ENCODE data around the gene DOCK2.
"Not testable (repeated sequence)": the region's sequence is repeated elsewhere in the genome, so short reads cannot be mapped to it uniquely, and the experiment has no call there.

Gene DOCK2

DNA sequence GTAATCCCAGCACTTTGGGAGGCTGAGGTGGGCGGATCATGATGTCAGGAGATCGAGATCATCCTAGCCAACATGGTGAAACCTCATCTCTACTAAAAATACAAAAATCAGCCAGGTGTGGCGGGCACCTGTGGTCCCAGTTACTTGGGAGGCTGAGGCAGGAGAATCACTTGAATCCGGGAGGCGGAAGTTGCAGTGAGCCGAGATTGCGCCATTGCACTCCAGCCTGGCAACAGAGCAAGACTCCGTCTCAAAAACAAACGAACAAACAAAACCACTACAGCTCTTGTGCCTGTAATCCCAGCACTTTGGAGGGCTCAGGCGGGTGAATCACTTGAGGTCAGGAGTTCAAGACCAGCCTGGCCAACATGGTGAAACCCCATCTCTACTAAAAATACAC, 457.3 kb downstream of the DOCK2 start:
- not testable (repeated sequence) for DNase-seq (ENCODE audit: low read depth in 2 of 2)

DNA sequence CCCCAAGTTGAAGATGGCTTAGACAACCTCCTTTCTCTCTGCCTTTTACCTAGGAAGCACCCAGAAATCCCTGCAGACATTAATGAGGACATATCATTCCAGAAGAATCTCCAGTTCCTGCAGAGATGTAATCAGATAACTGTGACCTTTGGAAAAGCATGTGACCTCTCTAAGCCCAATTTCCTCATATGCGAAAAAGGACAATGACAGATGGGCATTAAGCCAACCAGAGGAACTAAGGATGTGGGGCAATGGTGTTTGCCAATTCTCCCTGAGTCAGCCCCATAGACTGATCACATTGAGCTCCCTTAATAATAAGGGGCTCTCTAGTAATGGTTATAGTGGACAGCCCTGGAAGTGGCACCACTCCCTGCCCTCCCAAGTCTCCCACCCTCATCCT, 458.6 kb downstream of the DOCK2 start:
- no peak for DNase-seq (ENCODE audit: low read depth in 2 of 2)

DNA sequence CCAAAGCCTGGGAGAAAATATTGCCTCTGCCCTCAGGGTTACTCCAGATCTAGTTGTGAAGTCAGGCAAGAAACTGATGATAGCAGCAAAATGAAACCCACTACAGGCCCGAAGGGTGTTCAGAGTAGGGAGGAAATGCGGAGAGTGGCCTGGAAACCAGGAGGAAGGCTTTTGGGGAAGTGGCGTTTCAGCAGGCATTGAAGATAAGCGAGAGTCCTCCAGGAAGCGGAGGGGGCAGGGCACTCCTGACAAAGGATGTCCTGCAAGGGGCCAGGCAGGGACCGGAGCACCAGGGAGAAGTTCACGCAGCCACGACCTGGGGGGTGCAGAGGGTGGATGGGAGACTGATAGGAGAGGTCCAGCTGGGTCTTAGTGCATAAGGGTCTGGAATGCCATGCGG, 460.9 kb downstream of the DOCK2 start:
- DNase-seq (ENCODE audit: low read depth in 2 of 2), result no peak

DNA sequence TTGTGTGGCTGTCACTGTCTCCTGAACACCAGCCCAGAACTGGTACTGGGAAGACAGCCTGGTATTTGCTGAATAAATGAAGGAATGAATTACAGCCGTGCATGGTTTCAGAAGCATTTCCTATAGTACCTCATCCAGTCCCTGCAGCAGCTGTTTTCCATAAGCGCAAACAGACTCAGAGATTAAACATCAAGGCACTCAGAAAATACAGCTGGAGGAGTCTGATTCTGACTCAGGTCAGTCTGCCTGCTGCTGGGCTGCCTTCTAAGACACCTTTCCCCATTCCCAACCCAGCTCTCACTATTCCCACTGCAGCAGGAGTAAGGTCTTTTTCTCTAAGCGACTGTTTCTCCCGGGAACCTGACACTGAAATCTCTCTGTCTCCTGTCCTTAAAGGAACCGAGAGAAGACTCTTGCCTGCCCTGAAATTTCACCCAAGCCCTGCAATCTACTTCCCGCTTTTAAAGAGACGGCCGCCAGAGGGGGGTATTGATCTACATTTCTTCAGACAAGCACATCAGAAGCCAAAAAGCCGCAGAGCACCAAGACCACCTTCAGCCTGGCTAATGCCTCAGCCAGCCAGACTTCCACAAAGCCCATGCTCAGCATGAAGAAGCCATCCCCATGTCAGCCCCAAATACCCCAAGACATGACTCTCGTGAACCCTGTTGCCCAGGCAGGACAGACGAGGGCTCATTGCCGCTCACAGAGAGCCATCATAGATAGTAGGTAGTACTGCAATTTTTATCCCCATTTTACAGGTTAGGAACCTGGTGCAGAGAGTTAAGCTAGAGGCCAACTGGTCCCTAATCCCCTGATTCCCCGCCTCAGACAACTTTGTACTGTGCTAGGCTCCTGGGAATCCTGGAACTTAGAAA, 463.2 kb downstream of the DOCK2 start:
- peak; percentile 32 to 38 for DNase-seq (ENCODE audit: low read depth in 2 of 2)

DNA sequence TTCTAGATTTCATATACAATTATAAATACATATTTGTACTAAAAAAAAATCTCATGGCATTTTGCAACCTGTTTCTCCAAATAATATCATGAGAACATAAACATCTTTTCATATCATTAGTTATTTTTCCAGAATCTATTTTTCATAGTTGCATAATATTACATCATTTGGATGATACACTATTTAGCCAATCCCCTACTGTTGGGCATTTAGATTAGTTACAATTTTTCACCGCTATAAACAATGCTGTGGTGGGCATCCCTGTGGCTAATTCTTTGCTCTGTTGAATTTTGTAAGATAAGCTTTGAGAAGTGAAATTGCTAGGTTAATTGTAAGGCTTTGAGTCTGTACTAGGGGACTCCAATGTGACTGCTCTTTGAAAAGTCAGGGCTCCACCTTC, 466.4 kb downstream of the DOCK2 start:
- DNase-seq (ENCODE audit: low read depth in 2 of 2), result no peak

DNA sequence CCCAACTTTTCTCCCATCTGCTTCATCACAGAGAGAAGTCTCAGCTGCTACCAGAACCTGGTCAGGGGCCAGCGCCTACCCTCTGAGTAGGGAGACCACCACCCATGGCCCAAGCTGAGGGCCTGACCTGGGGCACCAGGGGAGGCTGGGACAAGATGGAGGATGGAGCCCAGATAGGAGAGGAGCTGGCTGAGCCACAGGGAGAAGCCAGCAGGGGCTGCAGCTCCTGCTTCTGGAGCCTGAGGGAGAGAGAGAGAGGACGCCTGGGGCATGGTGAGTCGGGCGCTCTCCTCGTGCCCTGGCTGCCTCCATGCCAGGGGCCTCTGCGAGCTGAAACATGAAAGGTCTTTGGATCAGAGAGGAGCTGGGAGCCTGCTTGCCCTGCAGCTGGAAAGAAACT, 467.2 kb downstream of the DOCK2 start:
- DNase-seq (ENCODE audit: low read depth in 2 of 2), result no peak

- DNase-seq (ENCODE audit: low read depth in 2 of 2), result no peak
Measured at GRCh38 chr5:170104710-170105109, 467.6 kb downstream of the DOCK2 start.

GRCh38 chr5:170105642-170106611, 468.9 kb downstream of the DOCK2 start, which contains the start of gene FOXI1:
TSS of gene FOXI1 (plus strand) at chr5:170105897. CDS start at chr5:170105958, 61 bp downstream.
- DNase-seq (ENCODE audit: low read depth in 2 of 2), result no peak

- DNase-seq (ENCODE audit: low read depth in 2 of 2), result no peak
Measured at GRCh38 chr5:170107674-170108073, 470.6 kb downstream of the DOCK2 start.

GRCh38 chr5:170108266-170108785, 471.3 kb downstream of the DOCK2 start:
- no peak for DNase-seq (ENCODE audit: low read depth in 2 of 2)

GRCh38 chr5:170109059-170110031, 472.3 kb downstream of the DOCK2 start:
- no peak for DNase-seq (ENCODE audit: low read depth in 2 of 2)

DNA sequence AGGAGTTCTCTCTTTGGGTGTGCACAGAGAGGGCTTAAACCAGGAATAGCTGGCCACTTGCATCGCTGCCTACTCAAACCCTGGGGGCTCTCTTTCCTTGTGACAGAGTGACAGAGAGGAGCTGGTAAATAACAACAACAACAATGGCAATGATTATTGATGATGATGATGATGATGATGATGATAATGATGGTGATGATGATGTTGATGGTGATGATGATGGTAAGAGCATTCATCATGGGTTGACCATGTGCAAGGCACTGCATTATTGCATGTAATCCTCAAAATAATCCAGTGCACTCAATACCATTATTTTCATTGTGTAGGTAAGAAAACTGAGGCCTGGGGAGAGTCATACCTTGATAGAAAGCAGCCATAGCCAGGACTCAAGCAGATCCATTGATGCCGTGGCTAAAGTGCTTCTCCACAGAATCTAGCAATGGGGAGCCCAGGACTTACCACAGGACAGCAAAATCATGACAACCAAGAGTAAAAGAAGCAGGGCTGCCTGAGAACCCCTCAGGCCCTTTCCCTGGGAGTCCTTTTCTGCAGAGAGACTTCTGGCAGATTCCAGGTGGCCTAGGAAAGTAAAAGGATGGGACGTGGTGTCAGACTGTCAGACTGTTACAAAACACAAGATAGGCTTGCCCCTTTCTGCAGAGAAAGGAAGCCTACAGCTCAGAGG, 473.5 kb downstream of the DOCK2 start:
- no peak for DNase-seq (ENCODE audit: low read depth in 2 of 2)

DNA sequence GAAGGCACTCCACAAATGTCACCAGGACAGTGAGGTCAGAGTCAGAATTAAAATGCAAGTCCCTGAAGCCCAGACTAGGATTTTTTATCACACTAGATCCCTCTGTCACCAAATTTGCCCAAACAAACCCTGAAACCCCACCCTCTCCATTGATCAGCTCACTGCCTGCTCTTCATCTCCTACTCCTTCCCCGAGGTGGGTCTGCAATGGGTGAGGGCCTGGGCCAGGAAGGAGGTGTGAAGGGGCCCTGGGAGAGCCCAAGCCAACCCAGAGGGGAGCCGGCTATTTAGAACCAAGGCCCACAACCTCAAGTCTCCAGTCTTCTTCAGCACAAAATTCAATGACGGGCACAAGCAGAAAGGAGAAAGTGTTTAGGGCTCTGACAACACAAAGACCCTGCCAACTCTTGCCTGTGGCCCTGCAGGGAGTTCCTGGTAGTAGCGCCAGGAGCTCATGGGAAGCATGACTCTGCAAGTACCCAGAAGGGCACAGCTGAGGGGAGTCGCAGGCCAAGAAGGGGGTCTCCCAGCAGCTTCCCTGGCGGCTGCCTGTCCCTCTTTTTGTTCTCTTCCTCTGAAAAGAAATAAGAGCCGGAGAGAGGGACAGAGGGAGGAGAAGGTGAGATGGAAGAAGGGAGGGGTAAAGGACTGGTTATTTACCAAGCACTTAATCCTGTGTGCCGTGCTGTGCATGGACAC, 474.2 kb downstream of the DOCK2 start:
- no peak for DNase-seq (ENCODE audit: low read depth in 2 of 2)

- no peak for DNase-seq (ENCODE audit: low read depth in 2 of 2)
Measured at GRCh38 chr5:170112876-170113521, 475.9 kb downstream of the DOCK2 start.

- no peak for DNase-seq (ENCODE audit: low read depth in 2 of 2)
Measured at GRCh38 chr5:170113522-170113900, 476.4 kb downstream of the DOCK2 start.

DNA sequence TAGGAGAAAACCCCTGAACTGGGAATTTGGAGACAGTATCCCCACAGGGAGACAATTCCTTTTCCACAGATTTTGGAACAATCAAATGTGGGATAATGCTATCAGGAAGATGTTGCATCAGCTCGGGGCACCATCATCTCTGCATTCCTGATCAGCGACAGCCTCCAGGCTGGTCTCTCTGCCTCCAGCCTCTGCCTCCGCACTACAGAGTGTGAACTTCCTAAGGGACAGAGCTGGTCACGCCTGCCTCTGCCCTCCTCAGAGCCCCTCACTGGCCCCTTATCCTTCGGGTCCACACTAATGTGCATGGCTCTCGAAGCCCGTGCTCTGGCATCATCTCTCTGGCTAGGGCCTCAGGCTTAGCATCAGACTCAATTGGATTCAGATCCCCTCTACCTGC, 477.2 kb downstream of the DOCK2 start:
- DNase-seq (ENCODE audit: low read depth in 2 of 2), result no peak

DNA sequence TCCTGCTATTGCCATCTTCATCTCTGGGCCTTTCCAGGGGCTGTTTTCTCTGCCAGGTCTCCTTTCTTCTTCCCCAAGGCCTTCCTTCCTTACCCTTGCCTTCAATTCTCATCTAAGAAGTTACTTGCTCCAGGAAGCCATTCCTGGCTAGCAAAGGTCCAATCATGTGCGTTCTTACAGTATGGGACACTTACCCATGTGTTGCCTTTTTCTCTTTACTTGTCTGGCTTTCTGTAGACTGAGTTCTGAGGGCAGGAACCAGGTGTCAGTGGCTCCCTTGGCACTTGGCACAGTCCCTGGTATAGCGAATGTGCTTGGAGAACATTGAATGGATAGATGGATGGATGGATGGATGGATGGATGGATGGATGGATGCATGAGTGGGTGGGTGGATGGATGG, 478.9 kb downstream of the DOCK2 start:
- no peak for DNase-seq (ENCODE audit: low read depth in 2 of 2)

DNA sequence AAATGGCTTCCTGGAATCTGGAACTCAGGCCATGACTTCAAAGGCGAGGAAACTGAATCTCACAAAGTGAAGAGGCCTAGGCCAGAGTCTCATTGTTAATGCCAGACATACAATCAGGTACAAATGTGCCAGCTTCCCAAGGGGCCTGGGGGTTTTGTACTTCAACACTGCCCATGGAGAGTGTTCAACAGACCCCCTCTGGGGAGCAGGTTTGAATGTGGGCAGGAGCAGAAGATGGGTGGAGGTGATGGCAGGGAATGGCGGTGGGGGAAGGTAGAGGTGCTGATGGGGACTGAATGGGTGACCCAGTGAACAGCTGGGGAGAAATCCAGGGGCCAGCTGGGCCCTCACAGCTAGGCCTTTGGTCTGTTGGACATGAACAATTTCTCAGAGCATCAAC, 480.7 kb downstream of the DOCK2 start:
- no peak for DNase-seq (ENCODE audit: low read depth in 2 of 2)

- DNase-seq (ENCODE audit: low read depth in 2 of 2), result no peak
Measured at GRCh38 chr5:170120576-170120975, 483.5 kb downstream of the DOCK2 start.
